GM12801 (cell line): Measurements from ENCODE around the gene RAD1.

Experiments
- TF ChIP-seq, protein P1 (sequence below): IDR thresholded peaks from one replicate; pipeline ENCODE4 v1.5.1; 2011; ENCODE audit warnings: control low read depth; ENCODE audit not compliant: insufficient read length; ENCODE audit errors: extremely low read depth

The RAD1 gene, protein sequence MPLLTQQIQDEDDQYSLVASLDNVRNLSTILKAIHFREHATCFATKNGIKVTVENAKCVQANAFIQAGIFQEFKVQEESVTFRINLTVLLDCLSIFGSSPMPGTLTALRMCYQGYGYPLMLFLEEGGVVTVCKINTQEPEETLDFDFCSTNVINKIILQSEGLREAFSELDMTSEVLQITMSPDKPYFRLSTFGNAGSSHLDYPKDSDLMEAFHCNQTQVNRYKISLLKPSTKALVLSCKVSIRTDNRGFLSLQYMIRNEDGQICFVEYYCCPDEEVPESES

DNA sequence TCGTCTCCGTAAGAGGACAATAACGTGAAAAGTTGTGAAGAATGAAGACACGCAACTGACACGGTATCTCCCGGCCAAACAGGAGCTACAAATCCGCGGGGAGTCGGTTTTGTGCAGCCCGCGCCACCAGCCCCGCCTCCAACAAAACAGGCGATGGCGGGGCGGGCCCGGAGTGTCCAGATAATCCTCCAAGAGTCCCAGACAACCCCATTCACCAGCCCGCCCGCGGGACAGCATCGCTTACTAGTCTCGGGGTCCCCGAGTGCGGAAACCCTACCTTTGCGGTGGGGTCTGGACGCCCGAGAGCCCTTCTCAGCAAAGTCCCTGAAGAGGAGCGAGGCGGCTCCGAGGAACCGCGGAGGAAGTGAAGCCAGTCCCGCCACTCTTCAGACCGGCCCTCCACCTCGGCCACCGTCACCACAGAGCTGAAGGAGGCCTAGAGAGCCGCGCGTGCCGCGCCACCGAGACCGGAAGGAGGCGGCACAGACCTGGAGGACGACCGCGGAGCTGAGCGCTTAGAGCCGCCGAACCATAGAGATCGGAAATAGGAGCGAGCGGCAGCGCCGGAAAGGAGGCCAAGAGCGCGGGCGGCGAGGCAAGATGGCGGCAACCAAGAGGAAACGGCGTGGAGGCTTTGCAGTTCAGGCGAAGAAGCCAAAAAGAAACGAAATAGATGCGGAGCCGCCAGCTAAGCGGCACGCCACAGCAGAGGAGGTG lies at the start of gene RAD1, which contains the start of gene BRIX1:
Gene RAD1, minus strand, starts transcription at position 366 of the 717 bp plus-strand sequence. CDS start 612 bp downstream, outside the sequence.
Gene BRIX1, plus strand, starts transcription at position 573 of the 717 bp plus-strand sequence. Its CDS starts 28 bp downstream, at position 601.
- TF ChIP-seq, protein P1, sequence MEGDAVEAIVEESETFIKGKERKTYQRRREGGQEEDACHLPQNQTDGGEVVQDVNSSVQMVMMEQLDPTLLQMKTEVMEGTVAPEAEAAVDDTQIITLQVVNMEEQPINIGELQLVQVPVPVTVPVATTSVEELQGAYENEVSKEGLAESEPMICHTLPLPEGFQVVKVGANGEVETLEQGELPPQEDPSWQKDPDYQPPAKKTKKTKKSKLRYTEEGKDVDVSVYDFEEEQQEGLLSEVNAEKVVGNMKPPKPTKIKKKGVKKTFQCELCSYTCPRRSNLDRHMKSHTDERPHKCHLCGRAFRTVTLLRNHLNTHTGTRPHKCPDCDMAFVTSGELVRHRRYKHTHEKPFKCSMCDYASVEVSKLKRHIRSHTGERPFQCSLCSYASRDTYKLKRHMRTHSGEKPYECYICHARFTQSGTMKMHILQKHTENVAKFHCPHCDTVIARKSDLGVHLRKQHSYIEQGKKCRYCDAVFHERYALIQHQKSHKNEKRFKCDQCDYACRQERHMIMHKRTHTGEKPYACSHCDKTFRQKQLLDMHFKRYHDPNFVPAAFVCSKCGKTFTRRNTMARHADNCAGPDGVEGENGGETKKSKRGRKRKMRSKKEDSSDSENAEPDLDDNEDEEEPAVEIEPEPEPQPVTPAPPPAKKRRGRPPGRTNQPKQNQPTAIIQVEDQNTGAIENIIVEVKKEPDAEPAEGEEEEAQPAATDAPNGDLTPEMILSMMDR = no peak

GRCh38 chr5:34959323-34959722 lies 44.0 kb upstream of the RAD1 start:
- TF ChIP-seq, protein P1 = no peak

DNA sequence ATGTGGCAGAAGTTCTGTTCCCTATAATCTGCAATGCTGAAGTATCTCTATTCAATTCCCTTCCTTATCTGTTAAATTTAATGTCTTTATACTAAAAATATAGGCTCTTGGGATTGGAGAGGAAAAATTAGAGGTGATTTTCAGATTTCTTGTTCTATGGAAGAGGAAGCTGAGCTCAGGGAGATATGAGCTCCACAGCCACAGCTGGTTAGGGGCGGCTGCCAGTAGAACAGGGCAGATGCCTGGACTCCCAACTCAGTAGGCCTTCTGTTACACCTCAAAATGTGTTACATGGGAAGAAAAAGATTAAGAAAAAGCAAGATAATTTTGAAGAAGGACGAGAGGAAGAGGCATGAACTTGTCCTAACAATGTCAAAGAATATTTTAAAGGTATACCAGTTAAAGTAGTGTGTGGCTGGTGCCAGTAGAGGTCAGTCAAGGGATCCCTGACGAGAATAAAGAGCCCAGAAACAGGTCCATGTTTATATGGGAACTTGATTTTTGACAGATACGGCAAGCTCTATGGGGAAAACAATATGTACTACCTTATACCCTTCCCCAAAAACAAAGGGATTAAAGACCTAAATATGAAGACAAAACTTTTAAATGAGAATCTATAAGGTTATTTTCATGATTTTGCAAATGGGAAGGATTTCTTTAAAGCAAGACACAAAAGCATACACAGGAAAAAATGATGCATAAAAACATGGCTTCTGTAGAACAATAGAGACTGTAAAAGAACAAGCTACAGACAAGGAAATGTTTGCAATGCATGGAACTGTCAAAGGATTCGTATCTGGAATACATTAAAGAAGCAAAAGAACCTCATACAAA lies 42.8 kb upstream of the RAD1 start:
- TF ChIP-seq, protein P1 = no peak

- TF ChIP-seq, protein P1 = no peak
These were observed 42.0 kb upstream of the RAD1 start for GRCh38 chr5:34957321-34957720.

DNA sequence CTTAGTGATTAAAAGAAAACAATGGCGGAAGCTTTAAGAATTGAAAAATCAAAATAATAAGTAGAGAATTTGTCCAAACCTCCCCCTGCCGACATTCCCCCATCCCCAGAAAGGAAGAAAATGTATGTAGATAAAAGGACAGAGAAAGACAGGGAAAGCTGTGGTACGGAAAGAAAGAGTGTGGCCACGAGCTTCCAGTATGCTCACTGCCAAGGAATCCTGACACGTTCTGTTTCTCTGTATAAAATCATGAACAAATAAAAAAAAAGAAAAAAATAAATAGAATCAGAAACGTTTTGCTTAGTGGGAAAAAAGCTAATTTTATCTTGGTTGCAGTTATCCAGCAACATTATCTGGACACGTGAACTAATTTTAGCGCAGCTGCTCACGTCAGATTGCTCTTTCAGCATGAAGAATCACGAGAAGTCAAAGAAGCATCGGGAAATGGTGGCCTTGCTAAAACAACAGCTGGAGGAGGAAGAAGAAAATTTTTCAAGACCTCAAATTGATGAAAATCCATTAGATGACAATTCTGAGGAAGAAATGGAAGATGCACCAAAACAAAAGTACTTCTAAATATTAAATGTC lies 29.2 kb upstream of the RAD1 start:
- TF ChIP-seq, protein P1 = no peak

DNA sequence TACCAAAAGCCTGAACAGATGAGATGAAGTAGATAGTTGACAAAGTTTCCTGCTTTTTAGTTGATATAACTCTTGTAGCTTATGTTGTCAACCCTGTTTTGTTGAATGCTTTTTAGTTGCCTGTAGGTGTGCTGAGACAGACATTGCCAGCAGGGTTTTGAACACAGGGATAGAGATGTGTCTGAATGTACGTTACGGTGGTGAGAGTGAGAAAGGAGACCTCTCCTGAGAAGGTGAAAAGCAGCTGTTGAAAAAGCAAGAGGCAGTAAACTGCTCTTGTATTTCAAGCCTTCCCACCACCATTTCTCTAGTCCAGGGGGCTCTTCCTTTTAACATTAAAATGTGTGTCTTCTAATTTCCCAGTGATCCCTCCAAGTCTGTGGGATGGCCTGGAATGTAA lies 28.7 kb upstream of the RAD1 start:
- TF ChIP-seq, protein P1 = no peak
